WTC11 (cell line): ENCODE results near the gene MICAL3. TPM values are rescaled to one million over a fixed set of nuclear protein-coding genes. Genes with fewer than 3 reads are reported as not detected.

ENCODE experiments used
- ATAC-seq: fragments of 200-7000 bp; cut with Tn5 transposase; 2 replicates; pipeline ENCODE4 v1.10.0; 2021; ENCODE audit warnings: mild to moderate bottlenecking, moderate library complexity
- CTCF ChIA-PET: fragments of 300-600 bp; sonication (Branson Sonifier 250); formaldehyde crosslinking; loops from one replicate; lab custom pipeline; 2021; ENCODE audit warnings: antibody characterized with exemption; lab: Charles Lee
- POLR2A ChIA-PET: fragments of 350-600 bp; sonication (Branson Sonifier 250); formaldehyde crosslinking; loops from one replicate; lab custom pipeline; 2021; ENCODE audit warnings: antibody characterized with exemption; lab: Charles Lee
- DNase-seq: peaks from one replicate; pipeline ENCODE4 v3.0.0; 2021; ENCODE audit warnings: low spot score
- H3K27ac Mint-ChIP-seq: 2 replicates; pipeline ENCODE4 v1.8.0; 2021; ENCODE audit warnings: mixed read lengths
- H3K27me3 Mint-ChIP-seq: 2 replicates; pipeline ENCODE4 v1.8.0; 2021; ENCODE audit warnings: low read depth, mild to moderate bottlenecking, moderate library complexity, mixed read lengths
- H3K36me3 Mint-ChIP-seq: 2 replicates; pipeline ENCODE4 v1.8.0; 2021; ENCODE audit warnings: mixed read lengths
- H3K4me1 Mint-ChIP-seq: 2 replicates; pipeline ENCODE4 v1.8.0; 2022; ENCODE audit warnings: mixed read lengths
- H3K4me3 Mint-ChIP-seq: 2 replicates; pipeline ENCODE4 v1.8.0; 2021; ENCODE audit warnings: mild to moderate bottlenecking, moderate library complexity, mixed read lengths
- H3K9me3 Mint-ChIP-seq: 2 replicates; pipeline ENCODE4 v1.8.0; 2021; ENCODE audit warnings: mixed read lengths
- ATF1 ChIP-seq: sonication (generic); formaldehyde crosslinking; IDR thresholded peaks from 2 replicates; pipeline ENCODE4 v1.8.1; 2023; ENCODE audit warnings: mild to moderate bottlenecking, moderate library complexity, missing genetic modification reagents
- CTCF ChIP-seq: fragments of 200-600 bp; IDR thresholded peaks from 2 replicates; pipeline ENCODE4 v1.8.0; 2022; ENCODE audit warnings: antibody characterized with exemption
- E2F1 ChIP-seq: sonication (generic); formaldehyde crosslinking; IDR thresholded peaks from 2 replicates; pipeline ENCODE4 v1.8.0; 2022; ENCODE audit warnings: mild to moderate bottlenecking, missing genetic modification reagents
- ESRRA ChIP-seq: sonication (generic); formaldehyde crosslinking; IDR thresholded peaks from 2 replicates; pipeline ENCODE4 v1.8.1; 2022; ENCODE audit warnings: mild to moderate bottlenecking, missing genetic modification reagents, borderline replicate concordance
- FOXP1 ChIP-seq: sonication (generic); formaldehyde crosslinking; IDR thresholded peaks from 2 replicates; pipeline ENCODE4 v1.8.0; 2022; ENCODE audit warnings: missing genetic modification reagents, mild to moderate bottlenecking, moderate library complexity, borderline replicate concordance
- JAZF1 ChIP-seq: fragments of 250-450 bp; sonication (Bioruptor Pico); IDR thresholded peaks from 2 replicates; pipeline ENCODE4 v1.9.0; 2021; ENCODE audit warnings: moderate library complexity, mild to moderate bottlenecking, inconsistent platforms
- MYBL2 ChIP-seq: sonication (generic); formaldehyde crosslinking; IDR thresholded peaks from 2 replicates; pipeline ENCODE4 v1.8.1; 2023; ENCODE audit warnings: mild to moderate bottlenecking, moderate library complexity, missing genetic modification reagents
- NFYB ChIP-seq: sonication (generic); formaldehyde crosslinking; conservative IDR thresholded peaks from 2 replicates; pipeline ENCODE4 v1.8.0; 2022; ENCODE audit warnings: low read depth, missing genetic modification reagents
- OVOL2 ChIP-seq: fragments of 250-450 bp; sonication (Bioruptor Pico); IDR thresholded peaks from 2 replicates; pipeline ENCODE4 v1.9.0; 2021; ENCODE audit warnings: mild to moderate bottlenecking, borderline replicate concordance
- RORB ChIP-seq: fragments of 250-450 bp; sonication (Bioruptor Pico); IDR thresholded peaks from 2 replicates; pipeline ENCODE4 v1.9.0; 2021; ENCODE audit warnings: mild to moderate bottlenecking
- SMAD3 ChIP-seq: sonication (generic); formaldehyde crosslinking; IDR thresholded peaks from 2 replicates; pipeline ENCODE4 v1.8.0; 2022; ENCODE audit warnings: missing genetic modification reagents, mild to moderate bottlenecking, borderline replicate concordance
- SMAD4 ChIP-seq: sonication (generic); formaldehyde crosslinking; IDR thresholded peaks from 2 replicates; pipeline ENCODE4 v1.8.0; 2022; ENCODE audit warnings: mild to moderate bottlenecking, missing genetic modification reagents
- SP1 ChIP-seq: sonication (generic); formaldehyde crosslinking; conservative IDR thresholded peaks from 2 replicates; pipeline ENCODE4 v1.8.1; 2022; ENCODE audit warnings: missing genetic modification reagents
- ZBTB21 ChIP-seq: sonication (generic); formaldehyde crosslinking; IDR thresholded peaks from 2 replicates; pipeline ENCODE4 v1.8.1; 2023; ENCODE audit warnings: mild to moderate bottlenecking, missing genetic modification reagents, borderline replicate concordance
- ZNF138 ChIP-seq: sonication (generic); formaldehyde crosslinking; conservative IDR thresholded peaks from 2 replicates; pipeline ENCODE4 v1.8.1; 2022; ENCODE audit warnings: mild to moderate bottlenecking, moderate library complexity, missing genetic modification reagents
- ZNF263 ChIP-seq: sonication (generic); formaldehyde crosslinking; IDR thresholded peaks from 2 replicates; pipeline ENCODE4 v1.8.1; 2022; ENCODE audit warnings: low read depth, mild to moderate bottlenecking, moderate library complexity, missing genetic modification reagents
- total RNA-seq: library from RNA; stranded (reverse); gene quantifications from 3 replicates; pipeline ENCODE4 v1.2.3, GENCODE V29; 2021
- TF ChIP-seq, protein P1 (sequence below): sonication (generic); formaldehyde crosslinking; IDR thresholded peaks from 2 replicates; pipeline ENCODE4 v1.8.1; 2023; ENCODE audit warnings: mild to moderate bottlenecking, missing genetic modification reagents, borderline replicate concordance
- TF ChIP-seq, protein P2 (sequence below): sonication (generic); formaldehyde crosslinking; IDR thresholded peaks from 2 replicates; pipeline ENCODE4 v1.8.0; 2022; ENCODE audit warnings: missing genetic modification reagents
- TF ChIP-seq, protein P3 (sequence below): sonication (generic); formaldehyde crosslinking; IDR thresholded peaks from 2 replicates; pipeline ENCODE4 v1.8.0; 2023; ENCODE audit warnings: mild to moderate bottlenecking, missing genetic modification reagents

The MICAL3 gene
- total RNA-seq, 1 experiment from 2014 or later: 41.2 TPM

GRCh38 chr22:17925431-17925841, 98.9 kb downstream of the MICAL3 start (continued):
- no peak for TF ChIP-seq SMAD4
- TF ChIP-seq NFYB: no peak
- TF ChIP-seq SMAD3 (CRISPR knock-in tag): no peak
- no peak for TF ChIP-seq CTCF
- TF ChIP-seq, protein P1, sequence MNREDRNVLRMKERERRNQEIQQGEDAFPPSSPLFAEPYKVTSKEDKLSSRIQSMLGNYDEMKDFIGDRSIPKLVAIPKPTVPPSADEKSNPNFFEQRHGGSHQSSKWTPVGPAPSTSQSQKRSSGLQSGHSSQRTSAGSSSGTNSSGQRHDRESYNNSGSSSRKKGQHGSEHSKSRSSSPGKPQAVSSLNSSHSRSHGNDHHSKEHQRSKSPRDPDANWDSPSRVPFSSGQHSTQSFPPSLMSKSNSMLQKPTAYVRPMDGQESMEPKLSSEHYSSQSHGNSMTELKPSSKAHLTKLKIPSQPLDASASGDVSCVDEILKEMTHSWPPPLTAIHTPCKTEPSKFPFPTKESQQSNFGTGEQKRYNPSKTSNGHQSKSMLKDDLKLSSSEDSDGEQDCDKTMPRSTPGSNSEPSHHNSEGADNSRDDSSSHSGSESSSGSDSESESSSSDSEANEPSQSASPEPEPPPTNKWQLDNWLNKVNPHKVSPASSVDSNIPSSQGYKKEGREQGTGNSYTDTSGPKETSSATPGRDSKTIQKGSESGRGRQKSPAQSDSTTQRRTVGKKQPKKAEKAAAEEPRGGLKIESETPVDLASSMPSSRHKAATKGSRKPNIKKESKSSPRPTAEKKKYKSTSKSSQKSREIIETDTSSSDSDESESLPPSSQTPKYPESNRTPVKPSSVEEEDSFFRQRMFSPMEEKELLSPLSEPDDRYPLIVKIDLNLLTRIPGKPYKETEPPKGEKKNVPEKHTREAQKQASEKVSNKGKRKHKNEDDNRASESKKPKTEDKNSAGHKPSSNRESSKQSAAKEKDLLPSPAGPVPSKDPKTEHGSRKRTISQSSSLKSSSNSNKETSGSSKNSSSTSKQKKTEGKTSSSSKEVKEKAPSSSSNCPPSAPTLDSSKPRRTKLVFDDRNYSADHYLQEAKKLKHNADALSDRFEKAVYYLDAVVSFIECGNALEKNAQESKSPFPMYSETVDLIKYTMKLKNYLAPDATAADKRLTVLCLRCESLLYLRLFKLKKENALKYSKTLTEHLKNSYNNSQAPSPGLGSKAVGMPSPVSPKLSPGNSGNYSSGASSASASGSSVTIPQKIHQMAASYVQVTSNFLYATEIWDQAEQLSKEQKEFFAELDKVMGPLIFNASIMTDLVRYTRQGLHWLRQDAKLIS (CRISPR knock-in tag): no peak
- no peak for TF ChIP-seq ZNF263 (CRISPR knock-in tag)
- TF ChIP-seq, protein P2, sequence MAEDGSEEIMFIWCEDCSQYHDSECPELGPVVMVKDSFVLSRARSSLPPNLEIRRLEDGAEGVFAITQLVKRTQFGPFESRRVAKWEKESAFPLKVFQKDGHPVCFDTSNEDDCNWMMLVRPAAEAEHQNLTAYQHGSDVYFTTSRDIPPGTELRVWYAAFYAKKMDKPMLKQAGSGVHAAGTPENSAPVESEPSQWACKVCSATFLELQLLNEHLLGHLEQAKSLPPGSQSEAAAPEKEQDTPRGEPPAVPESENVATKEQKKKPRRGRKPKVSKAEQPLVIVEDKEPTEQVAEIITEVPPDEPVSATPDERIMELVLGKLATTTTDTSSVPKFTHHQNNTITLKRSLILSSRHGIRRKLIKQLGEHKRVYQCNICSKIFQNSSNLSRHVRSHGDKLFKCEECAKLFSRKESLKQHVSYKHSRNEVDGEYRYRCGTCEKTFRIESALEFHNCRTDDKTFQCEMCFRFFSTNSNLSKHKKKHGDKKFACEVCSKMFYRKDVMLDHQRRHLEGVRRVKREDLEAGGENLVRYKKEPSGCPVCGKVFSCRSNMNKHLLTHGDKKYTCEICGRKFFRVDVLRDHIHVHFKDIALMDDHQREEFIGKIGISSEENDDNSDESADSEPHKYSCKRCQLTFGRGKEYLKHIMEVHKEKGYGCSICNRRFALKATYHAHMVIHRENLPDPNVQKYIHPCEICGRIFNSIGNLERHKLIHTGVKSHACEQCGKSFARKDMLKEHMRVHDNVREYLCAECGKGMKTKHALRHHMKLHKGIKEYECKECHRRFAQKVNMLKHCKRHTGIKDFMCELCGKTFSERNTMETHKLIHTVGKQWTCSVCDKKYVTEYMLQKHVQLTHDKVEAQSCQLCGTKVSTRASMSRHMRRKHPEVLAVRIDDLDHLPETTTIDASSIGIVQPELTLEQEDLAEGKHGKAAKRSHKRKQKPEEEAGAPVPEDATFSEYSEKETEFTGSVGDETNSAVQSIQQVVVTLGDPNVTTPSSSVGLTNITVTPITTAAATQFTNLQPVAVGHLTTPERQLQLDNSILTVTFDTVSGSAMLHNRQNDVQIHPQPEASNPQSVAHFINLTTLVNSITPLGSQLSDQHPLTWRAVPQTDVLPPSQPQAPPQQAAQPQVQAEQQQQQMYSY (CRISPR knock-in tag): no peak
- TF ChIP-seq RORB (CRISPR knock-in tag): no peak
- TF ChIP-seq ESRRA (CRISPR knock-in tag): no peak
- no peak for TF ChIP-seq ZNF138
- no peak for TF ChIP-seq FOXP1
- no peak for TF ChIP-seq ZBTB21 (CRISPR knock-in tag)
- TF ChIP-seq, all 79 proteins: peak for 0

- Mint-ChIP-seq H3K9me3 (no peaks in the 10 kb centered on the region), H3K27ac (no peak overlapping the region; the same call in 1 of the 2 replicates), H3K36me3 (no peaks in the 10 kb centered on the region), H3K4me3 (no peak overlapping the region), H3K27me3 (no peaks in the 10 kb centered on the region), H3K4me1 (peaks cover 15% of the 10 kb centered on the region; the same call in 1 of the 2 replicates)
- ChIA-PET CTCF (interaction anchor here (1.4 kb wide), 1 partner anchor 151 kb away, joined by 4 read pairs; no protein-coding TSS in a partner anchor), POLR2A (no interaction called here)
- ATAC-seq (no peak), DNase-seq (no peak)
- TF ChIP-seq JAZF1 (CRISPR knock-in tag): no peak
- no peak for TF ChIP-seq SP1 (CRISPR knock-in tag)
- TF ChIP-seq, protein P3, sequence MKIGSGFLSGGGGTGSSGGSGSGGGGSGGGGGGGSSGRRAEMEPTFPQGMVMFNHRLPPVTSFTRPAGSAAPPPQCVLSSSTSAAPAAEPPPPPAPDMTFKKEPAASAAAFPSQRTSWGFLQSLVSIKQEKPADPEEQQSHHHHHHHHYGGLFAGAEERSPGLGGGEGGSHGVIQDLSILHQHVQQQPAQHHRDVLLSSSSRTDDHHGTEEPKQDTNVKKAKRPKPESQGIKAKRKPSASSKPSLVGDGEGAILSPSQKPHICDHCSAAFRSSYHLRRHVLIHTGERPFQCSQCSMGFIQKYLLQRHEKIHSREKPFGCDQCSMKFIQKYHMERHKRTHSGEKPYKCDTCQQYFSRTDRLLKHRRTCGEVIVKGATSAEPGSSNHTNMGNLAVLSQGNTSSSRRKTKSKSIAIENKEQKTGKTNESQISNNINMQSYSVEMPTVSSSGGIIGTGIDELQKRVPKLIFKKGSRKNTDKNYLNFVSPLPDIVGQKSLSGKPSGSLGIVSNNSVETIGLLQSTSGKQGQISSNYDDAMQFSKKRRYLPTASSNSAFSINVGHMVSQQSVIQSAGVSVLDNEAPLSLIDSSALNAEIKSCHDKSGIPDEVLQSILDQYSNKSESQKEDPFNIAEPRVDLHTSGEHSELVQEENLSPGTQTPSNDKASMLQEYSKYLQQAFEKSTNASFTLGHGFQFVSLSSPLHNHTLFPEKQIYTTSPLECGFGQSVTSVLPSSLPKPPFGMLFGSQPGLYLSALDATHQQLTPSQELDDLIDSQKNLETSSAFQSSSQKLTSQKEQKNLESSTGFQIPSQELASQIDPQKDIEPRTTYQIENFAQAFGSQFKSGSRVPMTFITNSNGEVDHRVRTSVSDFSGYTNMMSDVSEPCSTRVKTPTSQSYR (CRISPR knock-in tag): no peak
- TF ChIP-seq ATF1 (CRISPR knock-in tag): no peak
- TF ChIP-seq OVOL2 (CRISPR knock-in tag): no peak
- no peak for TF ChIP-seq FOXP1
- TF ChIP-seq MYBL2: no peak
- no peak for TF ChIP-seq E2F1 (CRISPR knock-in tag)
- no peak for TF ChIP-seq ESRRA (CRISPR knock-in tag)
- no peak for TF ChIP-seq CTCF
These were observed 99.5 kb downstream of the MICAL3 start for GRCh38 chr22:17924735-17925364.
